GM18909 (cell line): Measurements from ENCODE around the gene SH3TC1.

Source experiments
- ATAC-seq: cut with Tn5 transposase; IDR thresholded peaks from one replicate; pipeline ENCODE4 v1.9.1; 2021; ENCODE audit warnings: mild to moderate bottlenecking; ENCODE audit not compliant: unreplicated experiment, poor library complexity

SH3TC1 gene

GRCh38 chr4:8270912-8271815 lies 72.1 kb downstream of the SH3TC1 start:
- no peak for ATAC-seq

- no peak for ATAC-seq
Observed at GRCh38 chr4:8271821-8272220, 72.7 kb downstream of the SH3TC1 start.

- ATAC-seq: no peak
Observed at GRCh38 chr4:8272472-8273428, 73.7 kb downstream of the SH3TC1 start.

GRCh38 chr4:8273450-8273849 lies 74.4 kb downstream of the SH3TC1 start:
- ATAC-seq: no peak

GRCh38 chr4:8274066-8274652 lies 75.1 kb downstream of the SH3TC1 start:
- no peak for ATAC-seq

- no peak for ATAC-seq
Observed at GRCh38 chr4:8274765-8275547, 75.9 kb downstream of the SH3TC1 start.

GRCh38 chr4:8275548-8275910 lies 76.4 kb downstream of the SH3TC1 start:
- ATAC-seq: no peak

- ATAC-seq: no peak
Observed at GRCh38 chr4:8276358-8277240, 77.5 kb downstream of the SH3TC1 start.

- ATAC-seq: no peak
Observed at GRCh38 chr4:8277356-8278008, 78.4 kb downstream of the SH3TC1 start.

- ATAC-seq: no peak
Observed at GRCh38 chr4:8278009-8278395, 78.9 kb downstream of the SH3TC1 start.

- ATAC-seq: no peak
Observed at GRCh38 chr4:8278421-8279287, 79.6 kb downstream of the SH3TC1 start.

GRCh38 chr4:8279321-8280157 lies 80.4 kb downstream of the SH3TC1 start:
- no peak for ATAC-seq

- ATAC-seq: no peak
Observed at GRCh38 chr4:8280158-8280875, 81.2 kb downstream of the SH3TC1 start.

- no peak for ATAC-seq
Observed at GRCh38 chr4:8280876-8281440, 81.9 kb downstream of the SH3TC1 start.

- ATAC-seq: no peak
Observed at GRCh38 chr4:8281519-8282133, 82.5 kb downstream of the SH3TC1 start.
